ENCODE measurements around the gene ECHDC3. TPM values are rescaled to one million over a fixed set of nuclear protein-coding genes. Genes with fewer than 3 reads are reported as not detected.

The ECHDC3 gene
- polyA plus RNA-seq, 2 of the 4 experiments (the other 2 are of a cell fraction): 6.0 to 6.1 TPM

GRCh38 chr10:11781114-11781513 is 38.9 kb downstream of the ECHDC3 start (continued):
- TF ChIP-seq, protein P1, sequence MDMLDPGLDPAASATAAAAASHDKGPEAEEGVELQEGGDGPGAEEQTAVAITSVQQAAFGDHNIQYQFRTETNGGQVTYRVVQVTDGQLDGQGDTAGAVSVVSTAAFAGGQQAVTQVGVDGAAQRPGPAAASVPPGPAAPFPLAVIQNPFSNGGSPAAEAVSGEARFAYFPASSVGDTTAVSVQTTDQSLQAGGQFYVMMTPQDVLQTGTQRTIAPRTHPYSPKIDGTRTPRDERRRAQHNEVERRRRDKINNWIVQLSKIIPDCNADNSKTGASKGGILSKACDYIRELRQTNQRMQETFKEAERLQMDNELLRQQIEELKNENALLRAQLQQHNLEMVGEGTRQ (IDR thresholded peaks at IDR 0.05): no peak
- no peak for TF ChIP-seq FOSL2 (IDR thresholded peaks at IDR 0.05)
- no peak for TF ChIP-seq FOSL2 (CRISPR knock-in tag; IDR thresholded peaks at IDR 0.05)
- TF ChIP-seq ATOH8 (CRISPR knock-in tag; IDR thresholded peaks at IDR 0.05; ENCODE audit: low read depth): no peak

DNA sequence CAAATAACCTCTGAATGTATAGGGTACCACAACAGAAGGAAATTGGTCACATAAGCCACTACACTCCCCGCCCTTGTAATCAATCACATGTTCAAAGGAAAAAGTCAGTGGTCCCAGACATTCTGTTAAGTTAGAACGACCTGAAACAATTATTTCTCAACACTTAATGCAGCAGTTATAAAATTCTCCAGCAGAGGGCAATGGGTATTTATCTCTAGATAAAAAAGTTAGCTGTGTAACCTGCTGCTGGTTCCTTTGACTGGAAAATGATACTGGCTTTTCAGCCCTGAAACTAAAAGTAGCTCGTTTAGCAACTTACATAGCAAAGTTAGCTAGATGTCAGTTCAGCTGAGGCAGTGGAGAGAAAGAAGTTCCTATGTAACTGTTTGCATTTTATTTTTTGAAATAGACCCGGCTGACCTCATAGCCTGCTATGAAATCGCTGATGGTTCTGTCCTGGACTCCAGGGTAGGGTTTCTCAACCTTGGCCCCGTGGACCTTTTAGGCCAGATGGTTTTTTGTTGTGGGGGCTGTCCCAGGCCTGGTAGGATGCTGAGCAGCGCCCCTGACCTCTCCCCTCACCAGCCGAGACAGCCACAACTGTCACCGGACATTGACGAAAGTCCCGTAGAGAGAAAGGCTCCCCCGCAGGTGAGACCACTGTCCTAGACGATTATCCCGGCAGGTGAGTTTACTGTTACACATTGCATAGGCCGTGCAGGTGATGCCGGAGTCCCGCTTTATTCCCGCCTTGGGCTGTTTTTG is 40.8 kb downstream of the ECHDC3 start:
- ATAC-seq: peak; percentile 70 to 85; a peak in 5 of 6 replicates
- no peak overlapping the region for H3K4me3 ChIP-seq
- TF ChIP-seq HDAC2 (IDR thresholded peaks at IDR 0.05) (no peak), RAD21 (conservative IDR thresholded peaks at IDR 0.05 in 1 of 2, IDR thresholded peaks at IDR 0.05 in 1 of 2) (peak; percentile 77 to 79), ZFP36 (IDR thresholded peaks at IDR 0.05; ENCODE audit: borderline replicate concordance, partially characterized antibody) (no peak), FOSL2 (IDR thresholded peaks at IDR 0.05) (no peak), FOSL2 (CRISPR knock-in tag; IDR thresholded peaks at IDR 0.05) (no peak), ATOH8 (CRISPR knock-in tag; IDR thresholded peaks at IDR 0.05; ENCODE audit: low read depth) (no peak), MAX (IDR thresholded peaks at IDR 0.05) (no peak), NR3C1 (IDR thresholded peaks at IDR 0.05) (no peak), EHF (CRISPR knock-in tag; IDR thresholded peaks at IDR 0.05) (no peak), CHD4 (IDR thresholded peaks at IDR 0.05; ENCODE audit: borderline replicate concordance) (no peak), JUN (IDR thresholded peaks at IDR 0.05) (no peak), NFE2L2 (conservative IDR thresholded peaks at IDR 0.05; ENCODE audit: low read length) (no peak), ZNF302 (CRISPR knock-in tag; IDR thresholded peaks at IDR 0.05) (no peak), CEBPB (IDR thresholded peaks at IDR 0.05) (peak in 1 of 2 experiments; percentile 78; a peak in 3 of 4 replicates), KDM5A (IDR thresholded peaks at IDR 0.05) (no peak), RARB (CRISPR knock-in tag; IDR thresholded peaks at IDR 0.05) (no peak), HOXA7 (CRISPR knock-in tag; IDR thresholded peaks at IDR 0.05) (no peak), CHD2 (IDR thresholded peaks at IDR 0.05; ENCODE audit: low read length, partially characterized antibody) (no peak), CBX2 (IDR thresholded peaks at IDR 0.05; ENCODE audit: borderline replicate concordance, low read depth) (no peak), HEYL (CRISPR knock-in tag; IDR thresholded peaks at IDR 0.05) (no peak), FOXS1 (CRISPR knock-in tag; IDR thresholded peaks at IDR 0.05) (no peak), ZC3H11A (IDR thresholded peaks at IDR 0.05) (no peak), RFX5 (IDR thresholded peaks at IDR 0.05) (no peak), KDM1A (IDR thresholded peaks at IDR 0.05; ENCODE audit: low read depth) (no peak), FOSB (CRISPR knock-in tag; IDR thresholded peaks at IDR 0.05) (no peak), SMC3 (IDR thresholded peaks at IDR 0.05) (peak; percentile 75), MAFK (IDR thresholded peaks at IDR 0.05; ENCODE audit: partially characterized antibody) (no peak), PHF8 (IDR thresholded peaks at IDR 0.05; ENCODE audit: borderline replicate concordance, low read depth) (no peak), RCOR1 (IDR thresholded peaks at IDR 0.05; ENCODE audit: low read depth, low read length) (no peak), MYC (IDR thresholded peaks at IDR 0.05; ENCODE audit: borderline replicate concordance, low read length) (no peak), CBX8 (IDR thresholded peaks at IDR 0.05) (no peak)
- TF ChIP-seq, protein P2, sequence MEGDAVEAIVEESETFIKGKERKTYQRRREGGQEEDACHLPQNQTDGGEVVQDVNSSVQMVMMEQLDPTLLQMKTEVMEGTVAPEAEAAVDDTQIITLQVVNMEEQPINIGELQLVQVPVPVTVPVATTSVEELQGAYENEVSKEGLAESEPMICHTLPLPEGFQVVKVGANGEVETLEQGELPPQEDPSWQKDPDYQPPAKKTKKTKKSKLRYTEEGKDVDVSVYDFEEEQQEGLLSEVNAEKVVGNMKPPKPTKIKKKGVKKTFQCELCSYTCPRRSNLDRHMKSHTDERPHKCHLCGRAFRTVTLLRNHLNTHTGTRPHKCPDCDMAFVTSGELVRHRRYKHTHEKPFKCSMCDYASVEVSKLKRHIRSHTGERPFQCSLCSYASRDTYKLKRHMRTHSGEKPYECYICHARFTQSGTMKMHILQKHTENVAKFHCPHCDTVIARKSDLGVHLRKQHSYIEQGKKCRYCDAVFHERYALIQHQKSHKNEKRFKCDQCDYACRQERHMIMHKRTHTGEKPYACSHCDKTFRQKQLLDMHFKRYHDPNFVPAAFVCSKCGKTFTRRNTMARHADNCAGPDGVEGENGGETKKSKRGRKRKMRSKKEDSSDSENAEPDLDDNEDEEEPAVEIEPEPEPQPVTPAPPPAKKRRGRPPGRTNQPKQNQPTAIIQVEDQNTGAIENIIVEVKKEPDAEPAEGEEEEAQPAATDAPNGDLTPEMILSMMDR (IDR thresholded peaks at IDR 0.05): peak; percentile 85
- TF ChIP-seq, protein P3, sequence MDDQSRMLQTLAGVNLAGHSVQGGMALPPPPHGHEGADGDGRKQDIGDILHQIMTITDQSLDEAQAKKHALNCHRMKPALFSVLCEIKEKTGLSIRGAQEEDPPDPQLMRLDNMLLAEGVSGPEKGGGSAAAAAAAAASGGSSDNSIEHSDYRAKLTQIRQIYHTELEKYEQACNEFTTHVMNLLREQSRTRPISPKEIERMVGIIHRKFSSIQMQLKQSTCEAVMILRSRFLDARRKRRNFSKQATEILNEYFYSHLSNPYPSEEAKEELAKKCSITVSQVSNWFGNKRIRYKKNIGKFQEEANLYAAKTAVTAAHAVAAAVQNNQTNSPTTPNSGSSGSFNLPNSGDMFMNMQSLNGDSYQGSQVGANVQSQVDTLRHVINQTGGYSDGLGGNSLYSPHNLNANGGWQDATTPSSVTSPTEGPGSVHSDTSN (IDR thresholded peaks at IDR 0.05): no peak
- WGBS (ENCODE audit: missing lambda C conversion rate): 60% methylated on average over 17 of the region's 18 CpGs
- H3K4me2 ChIP-seq: peak overlapping the region; percentile 10; the same call in 1 of the 3 replicates
- peak; percentile 63 to 72 for DNase-seq (ENCODE audit: low read depth in 1 of 2, low spot score in 1 of 2)
- POLR2A ChIA-PET: interaction anchor here (0.6 kb wide), 1 partner anchor 24 kb away, joined by 4 read pairs; no protein-coding TSS in a partner anchor
- CTCF ChIA-PET: interaction anchor here (0.6 to 6.8 kb wide), 39 partner anchors 10 to 1303 kb away, joined by 3 to 79 read pairs (median 4); no protein-coding TSS in a partner anchor
- FAIRE-seq: peak; percentile 18
- no peaks in the 10 kb centered on the region for H3K4me1 ChIP-seq
- H3K9me3 ChIP-seq: no peaks in the 10 kb centered on the region
- no peak overlapping the region for H3K27ac ChIP-seq
